GM23338 (cell line): ENCODE results near the gene AJM1. TPM values are rescaled to one million over a fixed set of nuclear protein-coding genes. Genes with fewer than 3 reads are reported as not detected.

Experiments used
- ATAC-seq: fragments of 200-7000 bp; cut with Tn5 transposase; 3 replicates; pipeline ENCODE4 v1.9.1; 2020
- DNase-seq: peaks from one replicate; pipeline ENCODE4 v3.0.0-alpha.2; 2015; ENCODE audit warnings: low spot score
- H2AFZ ChIP-seq: fragments of 200-600 bp; sonication (generic); 2 replicates; pipeline ENCODE4 v1.8.0; 2016; ENCODE audit warnings: antibody characterized with exemption, mild to moderate bottlenecking, moderate library complexity
- H3F3A ChIP-seq: fragments of 200-600 bp; sonication (generic); replicated peaks from 2 replicates; pipeline ENCODE4 v1.8.0; 2017; ENCODE audit warnings: antibody characterized with exemption, mixed run types, low read depth
- H3K27ac ChIP-seq: fragments of 200-600 bp; sonication (generic); 2 replicates; pipeline ENCODE4 v1.6.1; 2016; ENCODE audit warnings: low read depth
- H3K27me3 ChIP-seq: fragments of 200-600 bp; sonication (generic); 2 replicates; pipeline ENCODE4 v1.8.0; 2016; ENCODE audit warnings: mild to moderate bottlenecking, mixed run types, moderate library complexity; ENCODE audit not compliant: insufficient read depth
- H3K36me3 ChIP-seq: fragments of 200-600 bp; sonication (generic); 2 replicates; pipeline ENCODE4 v1.8.0; 2016; ENCODE audit warnings: mild to moderate bottlenecking; ENCODE audit not compliant: insufficient read depth
- H3K4me1 ChIP-seq: fragments of 200-600 bp; sonication (generic); 2 replicates; pipeline ENCODE4 v1.8.0; 2016; ENCODE audit warnings: mild to moderate bottlenecking, moderate library complexity; ENCODE audit not compliant: insufficient read depth
- H3K4me2 ChIP-seq: fragments of 200-600 bp; sonication (generic); 2 replicates; pipeline ENCODE4 v1.7.1; 2017; ENCODE audit warnings: mixed run types
- H3K4me3 ChIP-seq: fragments of 200-600 bp; sonication (generic); 2 replicates; pipeline ENCODE4 v1.6.1; 2016; ENCODE audit warnings: mixed run types
- H3K79me2 ChIP-seq: fragments of 200-600 bp; sonication (generic); replicated peaks from 2 replicates; pipeline ENCODE4 v1.8.0; 2017; ENCODE audit warnings: mild to moderate bottlenecking; ENCODE audit not compliant: insufficient read depth
- H3K9me2 ChIP-seq: fragments of 200-600 bp; sonication (generic); 2 replicates; pipeline ENCODE4 v1.8.0; 2017; ENCODE audit not compliant: insufficient read depth
- H4K20me1 ChIP-seq: fragments of 200-600 bp; sonication (generic); replicated peaks from 2 replicates; pipeline ENCODE4 v1.8.0; 2017; ENCODE audit warnings: mild to moderate bottlenecking; ENCODE audit not compliant: insufficient read depth
- H3K27ac Mint-ChIP-seq: 2 replicates; pipeline ENCODE4 v1.8.0; 2020; ENCODE audit warnings: inconsistent platforms, mild to moderate bottlenecking, moderate library complexity, mixed read lengths
- H3K27me3 Mint-ChIP-seq: 3 replicates; pipeline ENCODE4 v1.8.0; 2022; ENCODE audit warnings: low read depth, mild to moderate bottlenecking, moderate library complexity, mixed read lengths, inconsistent platforms; ENCODE audit not compliant: insufficient read depth, poor library complexity
- H3K36me3 Mint-ChIP-seq: 3 replicates; pipeline ENCODE4 v1.8.0; 2021; ENCODE audit warnings: low read depth, mild to moderate bottlenecking, inconsistent platforms, moderate library complexity, mixed read lengths
- H3K4me1 Mint-ChIP-seq: 3 replicates; pipeline ENCODE4 v1.8.0; 2020; ENCODE audit warnings: mild to moderate bottlenecking, inconsistent platforms, mixed read lengths
- H3K4me3 Mint-ChIP-seq: 3 replicates; pipeline ENCODE4 v1.8.0; 2021; ENCODE audit warnings: moderate library complexity, mild to moderate bottlenecking, inconsistent platforms, mixed read lengths
- H3K9me3 Mint-ChIP-seq: 3 replicates; pipeline ENCODE4 v1.8.0; 2020; ENCODE audit warnings: moderate library complexity, mild to moderate bottlenecking, inconsistent platforms, mixed read lengths
- CTCF ChIP-seq, 2 experiments: fragments of 200-600 bp in 1 of 2; sonication (generic) in 1 of 2; conservative IDR thresholded peaks; 2 replicates each; pipeline versions ENCODE4 v1.5.1 to v1.6.1; 2016 to 2017; ENCODE audit warnings: antibody characterized with exemption in 2 of 2, low read depth in 2 of 2, mild to moderate bottlenecking in 2 of 2, moderate library complexity in 1 of 2
- ETS1 ChIP-seq: IDR thresholded peaks from 2 replicates; pipeline ENCODE4 v1.6.1; 2016; ENCODE audit warnings: antibody characterized with exemption
- EZH2 ChIP-seq: fragments of 200-600 bp; sonication (generic); IDR thresholded peaks from one replicate; pipeline ENCODE4 v1.8.0; 2017; ENCODE audit warnings: antibody characterized with exemption, mild to moderate bottlenecking, low read depth; ENCODE audit not compliant: unreplicated experiment
- NANOG ChIP-seq: IDR thresholded peaks from 2 replicates; pipeline ENCODE4 v1.6.1; 2016; ENCODE audit warnings: antibody characterized with exemption, borderline replicate concordance
- REST ChIP-seq: IDR thresholded peaks from one replicate; pipeline ENCODE4 v1.6.1; 2018; ENCODE audit warnings: antibody characterized with exemption; ENCODE audit not compliant: unreplicated experiment
- polyA plus RNA-seq: library from polyadenylated mRNA; unstranded; fragments of >200 nt; fragmentation: Nextera tagmentation; extraction: Ambion mirVana; gene quantifications from 2 replicates; pipeline ENCODE4 v1.2.1, GENCODE V29; 2016
- total RNA-seq: library from RNA; depleted of rRNA; stranded (reverse); fragments of >200 nt; shearing (Covaris generic); gene quantifications from 2 replicates; pipeline ENCODE4 v1.2.3, GENCODE V29; 2014

AJM1 gene
- total and polyA plus RNA-seq, 2 experiments from 2014 or later = 0.36 to 0.49 TPM

- TF ChIP-seq CTCF (conservative IDR thresholded peaks at IDR 0.05; ENCODE audit: low read depth in 2 of 2) = no peak
- TF ChIP-seq EZH2 = no peak
- no peak for TF ChIP-seq ETS1
- TF ChIP-seq NANOG = no peak
These were observed 13.8 kb downstream of the AJM1 start (continued) for GRCh38 chr9:136856079-136856476.

GRCh38 chr9:136856541-136857141 is 14.4 kb downstream of the AJM1 start:
- no peaks in the 10 kb centered on the region for H3K9me3 Mint-ChIP-seq
- Histone ChIP-seq H3K27me3 (no peaks in the 10 kb centered on the region), H2AFZ (no peak overlapping the region), H3K4me2 (no peak overlapping the region), H3K27ac (no peak overlapping the region), H3K36me3 (no peaks in the 10 kb centered on the region), H3K79me2 (no peaks in the 10 kb centered on the region), H3K9me2 (no peaks in the 10 kb centered on the region), H3K4me3 (no peak overlapping the region), H3K4me1 (no peaks in the 10 kb centered on the region), H3F3A (no peaks in the 10 kb centered on the region), H4K20me1 (0 out of 2 replicates have a peak, but pooled peaks cover under 1% of the 10 kb centered on the region)
- DNase-seq (no peak), ATAC-seq (no peak)
- no peak overlapping the region for H3K27ac Mint-ChIP-seq
- H3K4me1 Mint-ChIP-seq = no peaks in the 10 kb centered on the region
- H3K4me3 Mint-ChIP-seq = no peak overlapping the region
- peaks cover 6% of the 10 kb centered on the region; the same call in 2 of the 3 replicates for H3K36me3 Mint-ChIP-seq
- TF ChIP-seq CTCF (conservative IDR thresholded peaks at IDR 0.05; ENCODE audit: low read depth in 2 of 2) (0 out of 4 replicates have a peak, but pooled peaks have one; percentile 5 to 13), REST (no peak)
- peaks cover 2% of the 10 kb centered on the region for H3K27me3 Mint-ChIP-seq
